ENCODE results near the gene PSD. TPM values are rescaled to one million over a fixed set of nuclear protein-coding genes. Genes with fewer than 3 reads are reported as not detected.

The PSD gene
- total RNA-seq, 1 experiment from 2014 or later = 3.4 TPM

- no peak overlapping the region for H3K18ac ChIP-seq (ENCODE audit: insufficient read length, low read depth, low read length)
- H3K79me2 ChIP-seq (ENCODE audit: insufficient read depth, low read length) = no peaks in the 10 kb centered on the region
- no peaks in the 10 kb centered on the region for H3K79me1 ChIP-seq (ENCODE audit: insufficient read depth, low read depth, low read length, poor library complexity, severe bottlenecking)
- H4K8ac ChIP-seq (replicated peaks; ENCODE audit: insufficient read length, low read depth, low read length) = no peak overlapping the region
- H2BK15ac ChIP-seq (ENCODE audit: low read depth, low read length) = no peak overlapping the region
- H3K23me2 ChIP-seq (ENCODE audit: insufficient read length, low read depth, low read length, poor library complexity, severe bottlenecking) = peaks cover 18% of the 10 kb centered on the region
- peaks cover 9% of the 10 kb centered on the region; the same call in 1 of the 2 replicates for H3K27me3 ChIP-seq (ENCODE audit: insufficient read depth, low read length)
- no peak overlapping the region for H3T11ph ChIP-seq (ENCODE audit: low read length)
- TF ChIP-seq CTCF (conservative IDR thresholded peaks at IDR 0.05) = no peak
- no CpG with 5 or more reads among the region's 20 CpGs for WGBS (ENCODE audit: extremely low coverage, insufficient read length, low lambda C conversion rate)
- H3K4me1 ChIP-seq (ENCODE audit: insufficient read depth, low read length) = peaks cover 5% of the 10 kb centered on the region; the same call in 1 of the 2 replicates
- H3K27ac Mint-ChIP-seq = no peak overlapping the region; a peak in 1 of 7 replicates
- no peak overlapping the region for H3K27ac ChIP-seq (ENCODE audit: insufficient read length, low read depth, low read length)
- no peak overlapping the region for H3K23ac ChIP-seq (ENCODE audit: insufficient read length, low read depth, low read length)
- no peaks in the 10 kb centered on the region for H4K20me1 ChIP-seq (ENCODE audit: control insufficient read depth, insufficient read depth, insufficient read length)
- no peak overlapping the region for H3K14ac ChIP-seq (ENCODE audit: insufficient read depth, low read length)
- no peaks in the 10 kb centered on the region for H3K9me3 ChIP-seq (ENCODE audit: control insufficient read depth, low read depth, low read length)
- H3K4ac ChIP-seq (ENCODE audit: low read depth, low read length) = no peak overlapping the region
- H2AFZ ChIP-seq (ENCODE audit: low read length) = no peak overlapping the region
- peaks cover 0 to 2% (median 0%) of the 10 kb centered on the region in 3 experiments; a peak in 1 of 7 replicates for H3K36me3 Mint-ChIP-seq (ENCODE audit: insufficient read depth in 1 of 3, low read depth in 3 of 3)
- no peak for DNase-seq
- H3K56ac ChIP-seq (ENCODE audit: insufficient read length, low read depth, low read length) = no peak overlapping the region
- H2BK12ac ChIP-seq (ENCODE audit: insufficient read length, low read depth, low read length) = no peak overlapping the region
- H4K91ac ChIP-seq (ENCODE audit: insufficient read length, low read depth, low read length) = no peak overlapping the region
- peaks cover 64% of the 10 kb centered on the region for H3K27me3 Mint-ChIP-seq (ENCODE audit: low read depth)
- H3K9me3 Mint-ChIP-seq = peaks cover 0 to under 1% of the 10 kb centered on the region in 2 experiments; a peak in 2 of 5 replicates
- H2BK20ac ChIP-seq (ENCODE audit: low read depth, low read length, poor library complexity, severe bottlenecking) = no peak overlapping the region
- H2AK5ac ChIP-seq (ENCODE audit: insufficient read length, low read length) = no peak overlapping the region
- no peak overlapping the region for H3K9ac ChIP-seq (ENCODE audit: extremely low read depth, insufficient read length, low read length)
- H2BK5ac ChIP-seq (ENCODE audit: insufficient read length, low read length) = no peak overlapping the region
- H3K4me2 ChIP-seq (ENCODE audit: insufficient read depth, insufficient read length, low read length) = no peak overlapping the region
- no peak overlapping the region; a peak in 1 of 5 replicates for H3K4me3 Mint-ChIP-seq
- H4K5ac ChIP-seq (ENCODE audit: insufficient read length, low read depth, low read length) = no peak overlapping the region
- H3K4me1 Mint-ChIP-seq = peaks cover 33 to 55% of the 10 kb centered on the region in 2 experiments
- H2BK120ac ChIP-seq (ENCODE audit: low read depth, low read length, poor library complexity, severe bottlenecking) = no peak overlapping the region
Observed at GRCh38 chr10:102414749-102415148, 3.8 kb downstream of the PSD start.

Data from H9 (cell line).